GM21737 (cell line): ENCODE results near the gene SLC9B2.

Source experiments
- ATAC-seq: cut with Tn5 transposase; IDR thresholded peaks from one replicate; pipeline ENCODE4 v1.9.1; 2021; ENCODE audit warnings: mild to moderate bottlenecking, moderate library complexity; ENCODE audit not compliant: unreplicated experiment

SLC9B2 gene

GRCh38 chr4:103075894-103076746 is 441 bp downstream of the SLC9B2 start:
- peak; percentile 52 for ATAC-seq

- no peak for ATAC-seq
Measured at GRCh38 chr4:103075435-103075893, 1.1 kb downstream of the SLC9B2 start.

GRCh38 chr4:103074744-103075434 is 1.7 kb downstream of the SLC9B2 start:
- peak; percentile 40 for ATAC-seq

- no peak for ATAC-seq
Measured at GRCh38 chr4:103073792-103074438, 2.6 kb downstream of the SLC9B2 start.

- ATAC-seq, result no peak
Measured at GRCh38 chr4:103067841-103068547, 8.6 kb downstream of the SLC9B2 start.

GRCh38 chr4:103060453-103061148 is 16.0 kb downstream of the SLC9B2 start:
- ATAC-seq, result no peak

- ATAC-seq, result no peak
Measured at GRCh38 chr4:103054030-103054429, 22.5 kb downstream of the SLC9B2 start.

- ATAC-seq, result no peak
Measured at GRCh38 chr4:103052779-103053178, 23.8 kb downstream of the SLC9B2 start.

GRCh38 chr4:103052145-103052544 is 24.4 kb downstream of the SLC9B2 start:
- no peak for ATAC-seq

GRCh38 chr4:103050736-103051436 is 25.7 kb downstream of the SLC9B2 start:
- no peak for ATAC-seq

GRCh38 chr4:103046416-103047290 is 29.9 kb downstream of the SLC9B2 start:
- peak; percentile 90 for ATAC-seq

- ATAC-seq, result no peak
Measured at GRCh38 chr4:103044183-103044582, 32.4 kb downstream of the SLC9B2 start.

GRCh38 chr4:103036169-103036568 is 40.4 kb downstream of the SLC9B2 start:
- ATAC-seq, result no peak

- ATAC-seq, result peak; percentile 65
Measured at GRCh38 chr4:103032574-103032973, 44.0 kb downstream of the SLC9B2 start.

- ATAC-seq, result no peak
Measured at GRCh38 chr4:103030791-103031190, 45.8 kb downstream of the SLC9B2 start.

- no peak for ATAC-seq
Measured at GRCh38 chr4:103029300-103029699, 47.3 kb downstream of the SLC9B2 start.

GRCh38 chr4:103026868-103027267 is 49.7 kb downstream of the SLC9B2 start:
- ATAC-seq, result no peak

- ATAC-seq, result no peak
Measured at GRCh38 chr4:103024996-103025395, 51.6 kb downstream of the SLC9B2 start.

- no peak for ATAC-seq
Measured at GRCh38 chr4:103021120-103021519, 55.4 kb downstream of the SLC9B2 start.
